C4-2B (cell line): ENCODE data around the gene TJP3.

Experiments used
- CTCF ChIP-seq: fragments of 450-650 bp; conservative IDR thresholded peaks from 2 replicates; pipeline ENCODE4 v1.5.1; 2017; ENCODE audit warnings: mild to moderate bottlenecking
- ZFX ChIP-seq: fragments of 450-650 bp; IDR thresholded peaks from 2 replicates; pipeline ENCODE4 v1.6.1; 2017

DNA sequence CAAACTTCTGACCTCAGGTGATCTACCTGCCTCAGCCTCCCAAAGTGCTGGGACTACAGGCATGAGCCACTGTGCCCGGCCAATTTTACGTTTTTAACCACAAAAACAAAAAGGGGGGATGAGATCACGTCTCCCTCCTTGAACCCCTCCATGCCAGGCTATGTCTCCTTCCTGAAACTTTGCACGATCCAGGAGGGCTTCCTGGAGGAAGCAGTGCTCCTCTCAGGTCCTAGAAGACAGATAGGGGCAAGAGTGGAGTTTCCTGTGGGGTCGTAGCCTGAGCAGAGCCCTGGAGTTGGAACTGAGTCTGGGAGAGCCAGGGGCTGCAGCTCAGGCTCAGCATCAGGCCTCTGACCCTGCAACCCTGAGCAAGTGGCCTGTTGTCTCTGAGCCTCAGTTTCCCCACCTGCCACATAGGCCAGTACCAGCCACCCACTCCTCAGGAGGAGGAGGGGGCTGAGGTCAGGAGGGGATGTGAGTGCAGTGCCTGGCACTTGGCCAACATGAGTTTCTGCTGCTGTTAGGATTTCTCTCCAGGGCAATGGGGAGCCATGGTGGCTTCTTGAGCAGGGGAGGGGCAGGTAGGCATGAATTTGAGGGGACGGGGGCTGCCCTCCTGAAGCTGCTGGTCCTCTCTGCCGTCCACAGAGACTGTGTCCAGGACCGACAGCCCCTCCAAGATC is 37.3 kb downstream of the TJP3 start:
- TF ChIP-seq CTCF (no peak), ZFX (no peak)
